AML-193 (cell line): ENCODE data around the gene ADISSP.
"Not testable (repeated sequence)": the region's sequence is repeated elsewhere in the genome, so short reads cannot be mapped to it uniquely, and the experiment has no call there.

ENCODE experiments used
- DNase-seq, 2 experiments: peaks; one replicate each; lab custom pipeline; 2025; lab: John Stamatoyannopoulos, UW

The ADISSP gene

DNA sequence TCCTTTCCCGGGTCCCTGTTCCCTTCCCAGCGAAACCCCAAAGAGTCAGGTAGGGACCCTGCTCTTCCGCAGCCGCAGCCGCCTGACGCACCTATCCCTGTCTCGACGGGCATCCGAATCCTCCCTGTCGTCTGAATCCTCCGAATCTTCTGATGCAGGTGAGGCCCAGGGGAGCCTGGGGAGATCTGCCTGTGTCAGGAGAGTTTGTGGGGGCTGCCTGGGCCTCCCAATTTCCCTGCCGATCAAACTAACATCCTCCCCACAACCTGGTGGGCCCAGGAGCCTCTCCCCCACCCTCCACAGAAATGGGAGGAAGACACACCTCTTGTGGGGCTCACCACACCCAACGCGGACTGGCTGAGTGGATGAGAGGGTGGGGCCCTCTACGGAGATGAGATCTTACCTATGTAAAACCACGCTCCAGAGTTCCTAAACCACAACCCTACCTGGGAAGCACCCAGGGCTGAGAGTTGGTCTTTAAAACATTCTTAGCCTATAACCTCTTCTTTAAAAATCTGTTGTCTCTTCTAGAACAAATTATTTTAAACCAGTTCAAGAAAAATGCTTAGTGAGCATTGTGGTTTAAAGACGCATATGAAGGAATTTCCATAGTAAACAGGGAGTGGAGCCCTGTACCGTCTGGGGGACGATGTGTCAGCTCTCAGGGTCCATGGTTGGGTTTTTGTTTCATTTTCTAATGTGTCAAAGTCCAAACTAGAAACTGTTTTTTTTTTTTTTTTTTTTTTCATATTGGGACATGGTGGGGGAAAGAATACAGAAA lies 30.2 kb upstream of the ADISSP start:
- DNase-seq, result no peak

DNA sequence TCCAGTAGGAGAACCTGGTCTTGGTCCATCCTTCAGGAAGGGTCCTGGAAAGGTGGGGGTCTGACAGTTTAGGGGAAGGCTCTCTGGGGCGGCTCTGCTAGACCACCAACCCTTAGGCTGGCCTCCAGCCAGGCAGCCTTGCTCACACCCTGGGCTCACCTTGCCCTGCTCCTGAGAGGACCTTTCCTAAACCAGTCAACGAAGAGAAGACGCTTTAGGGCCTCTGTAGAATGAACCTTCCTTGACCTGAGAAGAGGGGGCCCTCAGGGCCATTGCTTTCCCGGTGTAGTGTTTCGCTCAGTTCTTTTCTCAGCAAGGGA lies 29.6 kb upstream of the ADISSP start:
- no peak for DNase-seq

DNA sequence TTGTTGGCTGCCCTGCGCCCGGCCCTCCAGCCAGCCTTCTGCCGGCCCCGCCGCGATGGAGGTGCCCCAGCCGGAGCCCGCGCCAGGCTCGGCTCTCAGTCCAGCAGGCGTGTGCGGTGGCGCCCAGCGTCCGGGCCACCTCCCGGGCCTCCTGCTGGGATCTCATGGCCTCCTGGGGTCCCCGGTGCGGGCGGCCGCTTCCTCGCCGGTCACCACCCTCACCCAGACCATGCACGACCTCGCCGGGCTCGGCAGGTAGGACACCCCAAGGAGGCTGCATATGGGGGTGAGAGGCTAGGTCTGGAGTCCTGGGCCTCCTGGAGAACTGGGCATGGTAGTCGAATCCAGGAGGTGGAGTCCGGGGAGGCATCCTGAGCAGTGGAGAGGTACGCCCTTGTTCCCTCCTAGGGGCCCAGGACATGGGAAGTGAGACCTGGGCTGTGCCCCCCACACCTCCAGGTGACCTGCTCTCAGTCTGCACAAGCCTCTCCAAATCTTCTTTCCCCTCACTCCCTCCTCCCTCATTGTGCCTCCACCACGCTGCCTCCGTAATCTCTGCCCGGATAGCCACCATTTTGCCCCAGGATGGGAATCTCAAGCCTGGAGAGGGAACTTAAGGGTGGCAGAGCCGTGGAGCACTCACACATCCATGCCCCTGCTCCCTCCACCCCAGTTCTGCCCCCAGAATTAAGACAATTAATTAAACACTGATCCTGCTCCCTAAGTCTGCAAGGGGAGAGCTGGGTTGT lies 29.1 kb upstream of the ADISSP start:
- no peak for DNase-seq

DNA sequence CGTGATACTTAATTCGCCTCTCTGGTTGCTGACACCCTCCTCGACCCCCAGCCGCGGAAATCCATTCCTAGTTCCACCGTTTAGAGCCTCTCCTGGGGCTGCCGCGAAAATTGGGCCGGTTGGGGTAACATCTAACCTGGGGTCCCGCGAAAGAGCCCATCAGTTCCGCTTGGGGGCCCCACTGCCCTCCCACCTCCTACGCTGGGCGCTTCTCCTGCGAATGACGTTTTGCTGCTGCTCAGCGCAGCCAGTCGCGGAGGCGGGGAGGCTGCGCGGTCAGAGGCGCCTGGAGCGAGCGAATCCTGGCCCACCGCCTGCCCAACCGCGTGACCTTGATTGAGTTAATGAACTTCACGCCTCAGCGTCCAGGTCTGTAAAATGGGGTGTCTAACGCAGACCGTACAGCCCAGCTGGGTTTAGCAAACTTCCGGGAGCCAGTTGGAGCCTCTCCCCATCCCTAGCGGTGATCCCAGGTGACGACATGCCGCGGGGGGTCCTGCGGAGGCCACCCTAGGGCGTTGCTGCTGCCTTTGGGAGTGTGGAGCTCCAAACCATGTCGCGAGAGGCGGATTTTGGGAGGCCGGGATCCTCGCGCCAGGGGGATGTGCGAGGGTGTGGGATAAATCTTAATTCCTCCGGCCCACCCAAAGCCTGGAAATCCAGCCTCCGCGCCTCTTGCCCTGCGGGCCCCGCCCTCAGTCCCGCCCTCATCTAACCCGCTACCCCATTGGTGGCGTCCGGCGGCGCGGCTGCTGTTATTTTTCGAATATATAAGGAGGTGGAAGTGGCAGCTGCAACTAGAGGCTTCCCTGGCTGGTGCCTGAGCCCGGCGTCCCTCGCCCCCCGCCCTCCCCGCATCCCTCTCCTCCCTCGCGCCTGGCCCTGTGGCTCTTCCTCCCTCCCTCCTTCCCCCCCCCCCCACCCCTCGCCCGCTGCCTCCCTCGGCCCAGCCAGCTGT lies 28.2 kb upstream of the ADISSP start, which contains the start of gene CDC25B:
Gene CDC25B (plus strand): TSS at position 800 of the 958 bp plus-strand sequence. CDS start 222 bp downstream, outside the sequence.
- DNase-seq, result peak; percentile 70 to 89

DNA sequence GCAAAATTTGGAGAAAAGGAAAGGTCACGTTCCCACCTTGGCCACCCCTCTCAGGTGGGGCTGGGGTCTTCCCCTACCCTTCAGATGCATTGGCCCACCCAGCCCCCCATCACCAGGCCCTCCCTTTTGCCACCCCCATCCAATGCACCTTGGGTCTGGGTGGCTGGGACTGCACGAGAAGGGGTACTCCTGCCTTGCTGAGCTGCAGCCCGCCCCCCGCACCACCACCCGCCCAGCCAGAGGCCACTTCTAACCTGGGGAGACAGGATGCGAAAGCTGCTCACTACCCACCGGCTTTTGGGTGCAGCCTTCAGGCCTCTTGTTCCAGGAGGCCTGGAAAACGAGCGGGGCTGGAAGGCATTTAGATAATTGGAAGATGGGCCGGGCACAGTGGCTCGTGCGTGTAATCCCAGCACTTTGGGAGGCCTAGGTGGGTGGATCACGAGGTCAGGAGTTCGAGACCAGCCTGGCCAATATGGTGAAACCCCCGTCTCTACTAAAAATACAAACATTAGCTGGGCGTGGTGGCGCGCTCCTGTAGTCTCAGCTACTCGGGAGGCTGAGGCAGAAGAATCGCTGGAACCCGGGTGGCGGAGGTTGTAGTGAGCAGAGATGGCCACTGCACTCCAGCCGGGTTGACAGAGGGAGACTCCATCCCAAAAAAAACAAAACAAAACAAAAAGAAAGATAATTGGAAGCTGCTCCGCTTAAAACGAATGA lies 27.3 kb upstream of the ADISSP start:
- no peak for DNase-seq

DNA sequence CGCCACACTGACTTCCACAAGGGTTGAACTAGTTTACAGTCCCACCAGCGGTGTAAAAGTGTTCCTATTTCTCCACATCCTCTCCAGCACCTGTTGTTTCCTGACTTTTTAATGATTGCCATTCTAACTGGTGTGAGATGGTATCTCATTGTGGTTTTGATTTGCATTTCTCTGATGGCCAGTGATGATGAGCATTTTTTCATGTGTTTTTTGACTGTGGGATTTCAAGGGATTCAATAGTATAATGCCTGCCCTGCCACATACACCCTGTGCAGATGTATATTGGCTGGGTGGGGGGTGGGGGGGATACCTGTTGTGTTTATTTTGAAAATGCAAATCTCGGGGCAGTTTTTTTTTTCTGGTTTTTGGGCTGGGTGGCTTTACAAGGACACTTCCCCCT lies 26.6 kb upstream of the ADISSP start:
- not testable (repeated sequence) for DNase-seq

DNA sequence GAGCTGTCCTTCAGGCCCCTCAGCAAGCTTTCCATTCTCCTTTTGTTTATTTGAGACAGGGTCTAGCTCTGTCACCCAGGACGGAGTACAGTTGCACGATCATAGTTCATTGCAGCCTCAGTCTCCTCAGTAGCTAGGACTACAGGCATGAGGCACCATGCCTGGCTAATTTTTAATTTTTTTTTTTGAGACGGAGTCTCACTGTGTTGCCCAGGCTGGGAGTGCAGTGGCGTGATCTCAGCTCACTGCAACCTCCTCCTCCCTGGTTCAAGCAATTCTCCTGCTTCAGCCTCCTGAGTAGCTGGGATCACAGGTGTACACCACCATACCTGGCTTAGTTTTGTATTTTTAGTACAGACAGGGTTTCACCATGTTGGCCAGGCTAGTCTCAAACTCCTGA lies 21.6 kb upstream of the ADISSP start:
- not testable (repeated sequence) for DNase-seq

DNA sequence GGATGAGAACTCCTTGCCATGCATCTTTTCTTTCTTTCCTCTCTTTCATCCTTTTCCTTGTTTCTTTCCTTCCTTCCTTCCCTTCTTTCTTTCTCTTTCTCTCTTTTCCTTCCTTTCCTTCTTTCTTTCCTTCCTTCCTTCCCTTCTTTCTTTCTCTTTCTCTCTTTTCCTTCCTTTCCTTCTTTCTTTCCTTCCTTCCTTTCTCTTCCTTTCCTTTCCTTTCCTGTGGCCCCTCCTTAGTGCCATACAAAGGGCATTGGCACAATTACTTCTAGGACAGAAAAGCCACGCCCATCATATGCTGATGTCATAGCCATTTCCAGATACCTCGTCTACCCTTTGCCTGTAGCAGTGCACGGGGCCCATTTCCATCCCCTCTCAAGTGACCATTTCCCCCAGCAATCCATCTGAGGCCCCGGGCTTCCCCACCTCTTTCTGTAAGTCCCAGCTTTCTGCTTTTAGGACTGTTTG lies 21.2 kb upstream of the ADISSP start:
- no peak for DNase-seq

DNA sequence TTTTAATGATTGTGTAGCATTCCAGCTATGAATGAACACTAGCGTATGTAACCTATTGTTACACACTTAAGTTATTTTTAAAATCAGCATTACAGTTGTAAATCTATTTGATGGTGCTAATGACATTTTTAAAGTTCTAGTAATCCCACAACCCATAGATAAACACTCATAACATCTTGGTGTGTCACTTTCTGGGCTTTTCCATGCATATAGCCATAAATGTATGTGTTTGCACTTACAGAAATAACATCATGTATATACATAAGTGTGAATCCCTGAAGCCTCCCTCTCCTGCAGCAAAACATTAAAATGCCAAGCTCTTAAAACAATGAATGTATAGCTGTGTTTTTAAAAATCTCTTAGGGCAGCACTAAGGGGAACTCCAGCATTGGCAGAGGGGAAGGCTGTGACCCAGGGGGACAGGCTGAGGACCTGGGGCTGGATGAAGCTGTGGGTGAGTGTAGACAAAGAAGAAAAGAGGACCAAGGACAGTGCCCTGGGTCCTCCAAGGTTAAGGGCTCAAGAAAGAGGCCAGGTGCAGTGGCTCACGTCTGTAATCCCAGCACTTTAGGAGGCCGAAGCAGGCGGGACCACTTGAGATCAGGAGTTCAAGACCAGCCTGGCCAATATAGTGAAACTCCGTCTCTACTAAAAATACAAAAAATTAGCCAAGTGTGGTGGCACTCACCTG lies 19.9 kb upstream of the ADISSP start:
- DNase-seq, result no peak

DNA sequence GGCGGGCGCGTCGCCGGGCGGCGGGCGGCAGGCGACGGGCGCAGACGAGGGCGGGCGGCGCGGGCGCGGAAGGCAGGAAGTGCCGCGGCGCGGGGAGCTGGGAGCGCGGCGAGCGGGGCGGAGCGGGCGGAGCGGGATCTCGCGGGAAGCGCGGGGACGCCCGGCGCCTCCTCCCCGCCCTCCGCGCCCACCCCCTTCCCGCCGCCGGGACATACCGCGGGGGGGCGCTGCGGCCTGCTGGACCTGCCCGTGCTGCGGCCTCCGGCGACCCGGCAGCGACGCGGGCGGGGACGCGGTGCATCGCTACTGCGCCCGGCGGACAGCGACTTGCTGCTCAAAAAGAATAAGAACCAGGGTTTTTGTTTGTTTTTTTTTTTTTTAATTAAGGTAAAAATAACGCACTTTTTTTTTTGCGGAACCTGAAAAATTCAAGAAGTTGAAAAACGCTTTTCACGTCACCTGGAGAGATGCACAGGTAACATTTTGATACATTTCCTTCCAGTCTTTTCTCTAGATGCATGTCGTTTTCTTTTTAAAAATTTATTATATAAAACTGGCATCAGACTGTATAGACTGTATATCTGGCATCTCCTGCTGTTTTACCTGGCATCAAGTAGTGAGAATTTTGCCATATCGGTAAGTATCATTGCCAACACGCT lies 19.2 kb upstream of the ADISSP start, which contains the start of gene CENPB:
Gene CENPB (minus strand): TSS at position 76 of the 659 bp plus-strand sequence. CDS start 257 bp downstream, outside the sequence.
- DNase-seq, result peak; percentile 79 to 81

DNA sequence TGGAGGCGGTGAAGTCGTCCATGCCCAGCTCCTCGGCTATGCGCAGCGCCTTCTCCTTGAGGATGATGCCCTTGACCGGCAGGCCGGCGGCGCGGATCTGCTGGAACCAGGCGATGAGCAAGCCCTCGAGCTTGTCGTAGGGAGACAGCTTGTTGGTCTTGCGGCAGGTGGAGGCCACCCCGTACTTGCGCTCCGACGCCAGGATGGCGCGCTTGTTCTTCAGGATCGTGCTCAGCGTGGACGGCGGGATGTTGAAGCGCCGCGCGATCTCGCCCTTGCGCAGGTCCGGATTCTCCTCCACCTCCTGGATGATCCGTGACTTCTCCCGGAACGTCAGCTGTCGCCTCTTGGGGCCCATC lies 18.6 kb upstream of the ADISSP start:
- no peak for DNase-seq

DNA sequence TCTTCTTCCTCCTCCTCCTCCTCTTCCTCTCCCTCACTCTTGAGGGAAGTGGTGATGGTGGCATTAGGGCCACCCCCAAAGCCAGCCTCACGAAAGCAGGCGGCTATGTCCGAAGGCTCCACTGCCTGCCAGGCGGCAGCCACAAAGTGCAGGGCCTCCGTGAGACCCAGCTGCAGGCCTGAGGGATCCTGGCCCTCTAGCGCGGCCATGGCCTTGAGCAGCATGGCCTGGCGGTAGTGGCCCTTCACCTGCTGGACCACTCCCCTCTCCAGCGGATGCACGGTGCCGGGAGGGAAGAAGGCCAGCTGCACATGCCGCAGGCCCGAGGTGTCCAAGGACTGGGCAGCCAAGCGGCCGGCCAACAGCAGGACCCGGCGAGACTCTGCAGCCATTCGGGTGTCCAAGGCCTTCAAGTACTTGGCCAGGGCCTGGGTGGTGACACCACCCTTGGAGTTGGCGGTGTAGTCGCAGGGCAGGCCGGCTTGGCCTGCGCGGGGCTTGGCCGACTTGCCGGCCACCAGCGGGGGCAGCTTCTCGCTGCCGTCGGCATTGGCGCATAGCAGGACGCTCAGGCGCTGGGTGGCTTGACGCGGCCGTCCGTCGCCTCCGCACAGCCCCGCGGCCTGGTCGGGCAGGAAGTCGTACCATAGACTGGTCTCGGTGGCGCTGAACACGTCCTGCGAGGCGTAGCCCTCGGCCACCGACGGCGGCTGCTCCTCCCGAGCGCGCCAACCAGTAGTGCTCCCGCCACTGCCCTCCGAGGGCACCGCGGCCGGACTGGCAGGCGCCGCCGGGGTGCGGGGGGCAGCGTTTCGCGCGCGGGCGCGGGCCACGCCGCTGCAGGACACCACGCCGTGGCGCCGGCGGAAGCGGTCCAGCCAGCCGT lies 17.9 kb upstream of the ADISSP start:
- DNase-seq, result no peak

DNA sequence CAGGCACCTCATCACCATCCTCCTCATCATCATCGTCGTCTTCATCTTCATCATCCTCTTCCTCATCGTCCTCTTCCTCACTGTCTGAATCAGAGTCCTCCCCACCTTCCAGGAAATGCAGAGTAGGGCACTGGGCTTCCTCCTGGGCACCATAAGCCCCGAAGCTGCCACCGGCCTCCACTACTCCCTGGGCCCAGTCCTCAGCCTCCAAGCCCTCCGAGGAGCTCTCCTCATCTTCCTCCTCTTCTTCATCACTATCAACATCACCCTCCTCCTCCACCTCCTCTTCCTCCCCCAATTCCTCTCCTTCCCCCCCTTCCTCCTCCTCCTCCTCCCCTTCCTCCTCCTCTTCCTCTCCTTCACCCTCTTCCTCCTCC lies 17.3 kb upstream of the ADISSP start:
- DNase-seq, result no peak

DNA sequence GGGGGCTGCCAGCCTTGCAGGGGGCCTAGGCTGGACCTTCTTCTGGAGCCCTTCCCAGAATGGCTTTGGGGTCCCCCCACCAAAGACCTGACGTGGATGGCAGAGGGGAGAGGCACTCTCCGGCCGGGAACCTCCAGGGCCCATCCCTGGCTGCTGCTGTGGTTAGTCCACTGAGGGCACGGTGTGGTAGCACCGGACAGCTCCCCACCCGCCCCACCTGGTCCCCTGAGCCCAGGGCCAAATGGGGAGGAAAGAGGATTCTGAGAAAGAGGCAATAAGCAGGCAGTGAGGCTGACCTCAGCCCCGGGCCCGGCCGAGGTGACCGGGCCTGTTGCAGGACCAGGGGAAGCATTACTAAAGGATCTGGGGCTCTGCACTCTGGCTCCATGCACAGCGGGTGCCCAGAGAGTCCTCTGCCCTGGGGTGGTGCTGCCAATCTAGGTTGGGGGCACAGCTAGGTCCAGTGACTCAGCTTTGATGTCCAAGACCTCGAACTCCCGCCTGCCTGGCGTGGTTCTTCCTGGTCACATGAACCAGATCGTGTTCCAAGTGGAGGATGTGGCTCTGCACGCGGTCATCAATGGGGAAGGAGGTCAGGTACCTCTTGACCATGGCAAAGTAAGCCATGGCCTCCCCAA lies 16.8 kb upstream of the ADISSP start:
- no peak for DNase-seq

DNA sequence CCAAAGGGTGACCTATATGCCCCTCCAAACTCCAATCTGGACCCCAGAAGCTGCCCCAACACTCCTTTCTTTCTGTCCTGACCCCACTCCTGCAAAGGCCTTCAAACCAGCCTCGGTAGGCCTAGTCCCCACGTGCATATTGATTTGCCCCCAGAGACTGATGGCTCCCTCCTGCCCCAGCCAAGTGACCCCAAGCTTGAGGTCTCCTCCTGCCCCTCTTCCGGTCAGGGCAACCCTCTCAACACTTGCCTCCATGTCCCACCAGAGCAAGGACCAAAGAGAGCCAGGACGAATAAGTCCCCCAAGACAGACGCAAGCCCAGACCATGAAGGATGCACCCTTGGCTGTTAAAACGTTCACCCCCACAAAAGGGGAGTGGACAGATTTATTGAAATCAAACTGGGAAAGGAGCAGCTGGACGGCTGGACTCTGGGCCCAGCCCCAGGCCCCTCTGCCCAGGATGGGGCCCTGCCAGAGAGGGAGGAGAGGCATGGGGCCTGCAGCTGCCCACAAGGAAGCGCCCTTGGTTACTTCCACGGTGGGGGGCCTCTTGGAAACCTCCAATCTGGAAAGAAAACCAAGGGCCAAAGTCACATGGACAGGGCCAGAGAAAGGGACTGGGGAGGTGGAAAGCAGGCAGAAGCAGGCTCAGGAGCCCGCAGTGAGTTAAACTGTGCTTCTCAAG lies 16.1 kb upstream of the ADISSP start:
- DNase-seq, result no peak

DNA sequence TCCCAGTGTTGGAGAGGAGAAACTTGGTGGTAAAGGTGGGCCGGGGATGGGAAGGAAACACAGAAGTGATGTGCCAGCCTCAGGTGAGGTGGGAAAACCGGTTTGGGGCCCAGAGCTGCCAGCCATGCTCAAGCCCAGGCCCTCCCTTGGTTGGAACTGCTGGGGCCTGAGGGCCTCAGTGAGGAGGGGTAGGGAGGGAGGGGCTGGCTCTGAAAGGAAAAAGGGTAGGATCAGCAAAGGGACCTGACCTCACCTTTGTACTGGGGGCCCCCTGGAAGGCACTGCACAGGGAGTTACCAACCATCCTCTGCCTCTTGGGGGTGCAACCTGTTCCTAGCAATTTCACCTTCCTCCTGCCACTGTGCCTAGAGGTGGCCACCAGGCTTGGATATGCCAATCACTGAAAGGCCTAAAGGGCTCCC lies 15.5 kb upstream of the ADISSP start:
- DNase-seq, result no peak

DNA sequence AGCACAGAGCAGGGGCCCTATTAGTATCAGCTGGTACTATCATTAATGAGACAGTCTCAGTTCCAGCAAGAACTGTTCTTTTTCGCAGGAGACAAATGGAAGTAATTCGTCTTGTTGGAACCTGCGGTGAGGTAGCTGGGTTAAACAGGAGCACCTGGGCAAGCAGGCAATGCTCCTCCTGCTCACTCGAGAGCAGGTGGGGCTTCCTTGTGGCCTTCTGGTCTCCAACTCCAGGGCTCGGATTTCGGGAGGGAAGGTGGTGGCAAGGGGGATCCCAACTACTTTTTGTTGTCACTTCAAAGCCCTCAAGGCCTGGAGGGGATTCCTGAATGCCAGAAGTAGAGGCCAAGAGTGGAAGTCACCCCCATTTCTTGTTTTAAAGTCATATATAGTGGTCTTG lies 15.0 kb upstream of the ADISSP start:
- DNase-seq, result no peak
